B cell (primary cell): ENCODE results near the gene BABAM2.

Source experiments
- EZH2 ChIP-seq: IDR thresholded peaks from 2 replicates; pipeline ENCODE4 v1.6.1; 2012; ENCODE audit warnings: borderline replicate concordance, low read depth, mild to moderate bottlenecking, moderate library complexity, low read length; ENCODE audit not compliant: insufficient read depth, poor library complexity, severe bottlenecking
- TF ChIP-seq, protein P1 (sequence below): fragments of 200-600 bp; IDR thresholded peaks from one replicate; pipeline ENCODE4 v1.8.0; 2022; ENCODE audit warnings: antibody characterized with exemption, mild to moderate bottlenecking

DNA sequence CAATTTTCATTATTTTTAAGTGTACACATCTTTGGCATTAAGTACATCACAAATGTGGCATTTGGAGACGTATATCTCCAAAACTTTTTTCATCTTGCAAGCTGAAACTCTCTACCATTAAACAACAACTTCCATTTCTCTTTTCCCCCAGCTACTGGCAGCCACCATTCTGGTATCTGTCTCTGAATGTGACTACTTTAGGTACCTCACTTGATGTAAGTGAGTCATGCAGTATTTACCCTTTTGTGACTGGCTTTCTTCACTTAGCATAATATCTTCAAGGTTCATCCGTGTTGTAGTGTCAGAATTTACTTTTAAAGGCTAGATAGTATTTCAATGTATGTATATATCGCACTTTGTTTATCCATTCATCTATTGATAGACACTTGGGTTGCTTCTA lies 17.0 kb downstream of the BABAM2 start:
- TF ChIP-seq, protein P1, sequence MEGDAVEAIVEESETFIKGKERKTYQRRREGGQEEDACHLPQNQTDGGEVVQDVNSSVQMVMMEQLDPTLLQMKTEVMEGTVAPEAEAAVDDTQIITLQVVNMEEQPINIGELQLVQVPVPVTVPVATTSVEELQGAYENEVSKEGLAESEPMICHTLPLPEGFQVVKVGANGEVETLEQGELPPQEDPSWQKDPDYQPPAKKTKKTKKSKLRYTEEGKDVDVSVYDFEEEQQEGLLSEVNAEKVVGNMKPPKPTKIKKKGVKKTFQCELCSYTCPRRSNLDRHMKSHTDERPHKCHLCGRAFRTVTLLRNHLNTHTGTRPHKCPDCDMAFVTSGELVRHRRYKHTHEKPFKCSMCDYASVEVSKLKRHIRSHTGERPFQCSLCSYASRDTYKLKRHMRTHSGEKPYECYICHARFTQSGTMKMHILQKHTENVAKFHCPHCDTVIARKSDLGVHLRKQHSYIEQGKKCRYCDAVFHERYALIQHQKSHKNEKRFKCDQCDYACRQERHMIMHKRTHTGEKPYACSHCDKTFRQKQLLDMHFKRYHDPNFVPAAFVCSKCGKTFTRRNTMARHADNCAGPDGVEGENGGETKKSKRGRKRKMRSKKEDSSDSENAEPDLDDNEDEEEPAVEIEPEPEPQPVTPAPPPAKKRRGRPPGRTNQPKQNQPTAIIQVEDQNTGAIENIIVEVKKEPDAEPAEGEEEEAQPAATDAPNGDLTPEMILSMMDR, result no peak
- no peak for TF ChIP-seq EZH2
